ENCODE measurements around the gene CAMTA1. TPM values are rescaled to one million over a fixed set of nuclear protein-coding genes. Genes with fewer than 3 reads are reported as not detected.

CAMTA1 gene
- total RNA-seq, 2 experiments from 2014 or later = 39.3 to 48.8 TPM

GRCh38 chr1:7574121-7575040, 789.1 kb downstream of the CAMTA1 start:
- ChIA-PET CTCF (interaction anchor here (0.6 kb wide), 1 partner anchor 471 kb away, joined by 4 read pairs; no protein-coding TSS in a partner anchor), POLR2A (no interaction called here)
- H3K9me3 Mint-ChIP-seq = no peaks in the 10 kb centered on the region
- H3K4me1 Mint-ChIP-seq = no peaks in the 10 kb centered on the region
- DNase-seq = no peak
- H3K27me3 Mint-ChIP-seq = no peaks in the 10 kb centered on the region
- no peak overlapping the region for H3K4me3 Mint-ChIP-seq
- H3K36me3 Mint-ChIP-seq (ENCODE audit: low read depth) = no peaks in the 10 kb centered on the region
- no peak overlapping the region for H3K27ac Mint-ChIP-seq

GRCh38 chr1:7575041-7575400, 789.8 kb downstream of the CAMTA1 start:
- H3K36me3 Mint-ChIP-seq (ENCODE audit: low read depth) = no peaks in the 10 kb centered on the region
- H3K27ac Mint-ChIP-seq = no peak overlapping the region
- no peak overlapping the region for H3K4me3 Mint-ChIP-seq
- no peaks in the 10 kb centered on the region for H3K9me3 Mint-ChIP-seq
- DNase-seq = no peak
- no peaks in the 10 kb centered on the region for H3K27me3 Mint-ChIP-seq
- H3K4me1 Mint-ChIP-seq = no peaks in the 10 kb centered on the region
- ChIA-PET CTCF (no interaction called here), POLR2A (no interaction called here)

GRCh38 chr1:7576946-7577657, 791.8 kb downstream of the CAMTA1 start:
- H3K9me3 Mint-ChIP-seq = no peaks in the 10 kb centered on the region
- no peaks in the 10 kb centered on the region for H3K27me3 Mint-ChIP-seq
- CTCF ChIA-PET = no interaction called here
- H3K4me1 Mint-ChIP-seq = no peaks in the 10 kb centered on the region
- POLR2A ChIA-PET = no interaction called here
- H3K36me3 Mint-ChIP-seq (ENCODE audit: low read depth) = no peaks in the 10 kb centered on the region
- DNase-seq = no peak
- no peak overlapping the region for H3K27ac Mint-ChIP-seq
- H3K4me3 Mint-ChIP-seq = no peak overlapping the region

GRCh38 chr1:7578206-7578605, 793.0 kb downstream of the CAMTA1 start:
- no peak for DNase-seq
- H3K9me3 Mint-ChIP-seq = no peaks in the 10 kb centered on the region
- ChIA-PET POLR2A (no interaction called here), CTCF (no interaction called here)
- H3K36me3 Mint-ChIP-seq (ENCODE audit: low read depth) = no peaks in the 10 kb centered on the region
- no peak overlapping the region for H3K4me3 Mint-ChIP-seq
- no peak overlapping the region for H3K27ac Mint-ChIP-seq
- H3K4me1 Mint-ChIP-seq = no peaks in the 10 kb centered on the region
- no peaks in the 10 kb centered on the region for H3K27me3 Mint-ChIP-seq

- H3K27ac Mint-ChIP-seq = no peak overlapping the region
- ChIA-PET CTCF (no interaction called here), POLR2A (no interaction called here)
- H3K4me1 Mint-ChIP-seq = no peaks in the 10 kb centered on the region
- H3K36me3 Mint-ChIP-seq (ENCODE audit: low read depth) = no peaks in the 10 kb centered on the region
- no peaks in the 10 kb centered on the region for H3K27me3 Mint-ChIP-seq
- no peaks in the 10 kb centered on the region for H3K9me3 Mint-ChIP-seq
- no peak for DNase-seq
- no peak overlapping the region for H3K4me3 Mint-ChIP-seq
These were observed 793.8 kb downstream of the CAMTA1 start for GRCh38 chr1:7579016-7579415.

- ChIA-PET POLR2A (no interaction called here), CTCF (interaction anchor here (0.6 kb wide), 1 partner anchor 72 kb away, joined by 3 read pairs; no protein-coding TSS in a partner anchor)
- Mint-ChIP-seq H3K27ac (no peak overlapping the region), H3K9me3 (no peaks in the 10 kb centered on the region), H3K4me1 (no peaks in the 10 kb centered on the region), H3K36me3 (ENCODE audit: low read depth) (no peaks in the 10 kb centered on the region), H3K27me3 (no peaks in the 10 kb centered on the region), H3K4me3 (no peak overlapping the region)
- DNase-seq = no peak
These were observed 794.9 kb downstream of the CAMTA1 start for GRCh38 chr1:7579831-7580804.

- CTCF ChIA-PET = interaction anchor here (0.8 kb wide), 1 partner anchor 157 kb away, joined by 3 read pairs; no protein-coding TSS in a partner anchor
- no peak for DNase-seq
- no peaks in the 10 kb centered on the region for H3K27me3 Mint-ChIP-seq
- H3K9me3 Mint-ChIP-seq = no peaks in the 10 kb centered on the region
- no peaks in the 10 kb centered on the region for H3K36me3 Mint-ChIP-seq (ENCODE audit: low read depth)
- POLR2A ChIA-PET = no interaction called here
- no peak overlapping the region for H3K27ac Mint-ChIP-seq
- H3K4me1 Mint-ChIP-seq = no peaks in the 10 kb centered on the region
- no peak overlapping the region for H3K4me3 Mint-ChIP-seq
These were observed 795.9 kb downstream of the CAMTA1 start for GRCh38 chr1:7580923-7581753.

- no peak overlapping the region for H3K27ac Mint-ChIP-seq
- H3K27me3 Mint-ChIP-seq = no peaks in the 10 kb centered on the region
- CTCF ChIA-PET = interaction anchor here (0.6 to 0.8 kb wide), 2 partner anchors 158 to 820 kb away, joined by 3 read pairs; no protein-coding TSS in a partner anchor
- no peak for DNase-seq
- POLR2A ChIA-PET = no interaction called here
- H3K9me3 Mint-ChIP-seq = no peaks in the 10 kb centered on the region
- no peaks in the 10 kb centered on the region for H3K36me3 Mint-ChIP-seq (ENCODE audit: low read depth)
- H3K4me1 Mint-ChIP-seq = no peaks in the 10 kb centered on the region
- H3K4me3 Mint-ChIP-seq = no peak overlapping the region
These were observed 796.7 kb downstream of the CAMTA1 start for GRCh38 chr1:7581754-7582459.

GRCh38 chr1:7582460-7582972, 797.3 kb downstream of the CAMTA1 start:
- CTCF ChIA-PET = interaction anchor here (0.6 kb wide), 1 partner anchor 821 kb away, joined by 3 read pairs; no protein-coding TSS in a partner anchor
- no peak for DNase-seq

GRCh38 chr1:7583291-7584096, 798.2 kb downstream of the CAMTA1 start:
- no peak for DNase-seq
- H3K4me3 Mint-ChIP-seq = no peak overlapping the region
- no peak overlapping the region for H3K27ac Mint-ChIP-seq
- no peaks in the 10 kb centered on the region for H3K36me3 Mint-ChIP-seq (ENCODE audit: low read depth)
- H3K9me3 Mint-ChIP-seq = no peaks in the 10 kb centered on the region
- H3K27me3 Mint-ChIP-seq = no peaks in the 10 kb centered on the region
- ChIA-PET POLR2A (no interaction called here), CTCF (interaction anchor here (1.0 kb wide), 1 partner anchor 23 kb away, joined by 3 read pairs; no protein-coding TSS in a partner anchor)
- H3K4me1 Mint-ChIP-seq = no peaks in the 10 kb centered on the region

More at GRCh38 chr1:7582460-7582972, 797.3 kb downstream of the CAMTA1 start:
- no peak overlapping the region for H3K27ac Mint-ChIP-seq
- H3K27me3 Mint-ChIP-seq = no peaks in the 10 kb centered on the region
- no peaks in the 10 kb centered on the region for H3K4me1 Mint-ChIP-seq
- no peak overlapping the region for H3K4me3 Mint-ChIP-seq
- H3K9me3 Mint-ChIP-seq = no peaks in the 10 kb centered on the region
- no peaks in the 10 kb centered on the region for H3K36me3 Mint-ChIP-seq (ENCODE audit: low read depth)
- POLR2A ChIA-PET = no interaction called here

GRCh38 chr1:7584157-7584556, 798.9 kb downstream of the CAMTA1 start:
- Mint-ChIP-seq H3K27me3 (no peaks in the 10 kb centered on the region), H3K36me3 (ENCODE audit: low read depth) (no peaks in the 10 kb centered on the region)

More at GRCh38 chr1:7584157-7584556, 798.9 kb downstream of the CAMTA1 start:
- Mint-ChIP-seq H3K4me3 (no peak overlapping the region), H3K4me1 (no peaks in the 10 kb centered on the region), H3K9me3 (no peaks in the 10 kb centered on the region), H3K27ac (no peak overlapping the region)
- DNase-seq = no peak
- CTCF ChIA-PET = no interaction called here
- POLR2A ChIA-PET = no interaction called here
